Pancreas (tissue), 10 donors: Measurements from ENCODE around the gene SHLD1. TPM values are rescaled to one million over a fixed set of nuclear protein-coding genes. Genes with fewer than 3 reads are reported as not detected.

Source experiments
- ATAC-seq, 4 donors: fragments of 200-7000 bp; cut with Tn5 transposase; one replicate each; pipeline versions ENCODE4 v1.8.0 to v1.9.1; 2020; ENCODE audit warnings: mild to moderate bottlenecking in 4 of 4, moderate library complexity in 4 of 4
- DNase-seq, 6 donors: peaks; one replicate each; pipeline ENCODE4 v3.0.0-alpha.2; 2020
- FAIRE-seq: peaks from 2 replicates; lab custom pipeline; 2012; peaks lifted over from hg19 to GRCh38; lab: Jason Lieb, UNC
- H3K27ac ChIP-seq, 4 donors: fragments of 200-600 bp; sonication (generic); 1 replicate in 3 of 4; 2 replicates in 1 of 4; pipeline versions ENCODE4 v1.5.0 to v1.8.0; 2020
- H3K27me3 ChIP-seq, 4 donors: fragments of 200-600 bp; one replicate each; pipeline ENCODE4 v1.8.0; 2021
- H3K36me3 ChIP-seq, 3 donors: fragments of 200-600 bp; sonication (generic) in 1 of 3; one replicate each; pipeline versions ENCODE4 v1.5.0 to v1.8.0; 2020 to 2021
- H3K4me1 ChIP-seq, 3 donors: fragments of 200-600 bp; one replicate each; pipeline ENCODE4 v1.8.0; 2021
- H3K4me3 ChIP-seq, 4 donors: fragments of 200-600 bp; sonication (generic) in 2 of 4; one replicate each; pipeline versions ENCODE4 v1.5.0 to v1.8.0; 2020 to 2021
- H3K9me3 ChIP-seq, 4 donors: fragments of 200-600 bp; one replicate each; pipeline ENCODE4 v1.8.0; 2021
- WGBS, 2 donors: extraction: QIAGEN DNeasy Blood & Tissue Kit; methylation state at CpG; one replicate each; pipeline ENCODE4 v1.1.7; 2013; 5-methylcytosine and 5-hydroxymethylcytosine counted together
- intact Hi-C, 3 donors: fragments of 100-400 bp; cut with DNase I; formaldehyde crosslinking; loops; one replicate each; pipeline versions ENCODE4 v1.11.1 to v1.14.2; 2022
- polyA plus RNA-seq, 2 donors: library from polyadenylated mRNA; stranded (reverse); fragments of 200-250 nt; gene quantifications; one replicate each; pipeline ENCODE4 v1.2.3, GENCODE V29; 2013
- total RNA-seq, 6 donors: library from RNA; stranded (reverse); fragmentation: NEBNext Ultra II Directional in 4 of 6; extraction: Animal tissue kit (Norgen Biotek cat#: 25700) in 4 of 6; gene quantifications; one replicate each; pipeline versions ENCODE4 v1.2.1 to v1.2.4, GENCODE V29; 2021 to 2023
- TF ChIP-seq, protein P1 (sequence below), 4 donors: fragments of 200-600 bp; sonication (generic) in 3 of 4; IDR thresholded peaks; one replicate each; pipeline versions ENCODE4 v1.5.0 to v1.8.0; 2021; ENCODE audit warnings: antibody characterized with exemption in 4 of 4
- donor health status: healthy with polysubstance abuse.
- donor health status: DM: no; HTN: no; CAD: no; lungs with moderate emphysema.
- donor health status: DM: no; HTN: no; CAD: no.
- donor health status: control.
- donor health status: control.
- donor health status: Bipolar disorder and iron deficiency.
- donor health status: DM: yes; HTN: yes; CAD: no.
- donor health status: DM: no; HTN: no; CAD: no.
- donor health status: DM: no; HTN: no; CAD: no.
- donor health status: DM: yes; HTN: yes; CAD: no.

Gene SHLD1
- total and polyA plus RNA-seq, 8 donors = 2.1 to 6.6 (median 3.4) TPM

GRCh38 chr20:5862703-5863039 lies 112.5 kb downstream of the SHLD1 start:
- TF ChIP-seq, protein P1, sequence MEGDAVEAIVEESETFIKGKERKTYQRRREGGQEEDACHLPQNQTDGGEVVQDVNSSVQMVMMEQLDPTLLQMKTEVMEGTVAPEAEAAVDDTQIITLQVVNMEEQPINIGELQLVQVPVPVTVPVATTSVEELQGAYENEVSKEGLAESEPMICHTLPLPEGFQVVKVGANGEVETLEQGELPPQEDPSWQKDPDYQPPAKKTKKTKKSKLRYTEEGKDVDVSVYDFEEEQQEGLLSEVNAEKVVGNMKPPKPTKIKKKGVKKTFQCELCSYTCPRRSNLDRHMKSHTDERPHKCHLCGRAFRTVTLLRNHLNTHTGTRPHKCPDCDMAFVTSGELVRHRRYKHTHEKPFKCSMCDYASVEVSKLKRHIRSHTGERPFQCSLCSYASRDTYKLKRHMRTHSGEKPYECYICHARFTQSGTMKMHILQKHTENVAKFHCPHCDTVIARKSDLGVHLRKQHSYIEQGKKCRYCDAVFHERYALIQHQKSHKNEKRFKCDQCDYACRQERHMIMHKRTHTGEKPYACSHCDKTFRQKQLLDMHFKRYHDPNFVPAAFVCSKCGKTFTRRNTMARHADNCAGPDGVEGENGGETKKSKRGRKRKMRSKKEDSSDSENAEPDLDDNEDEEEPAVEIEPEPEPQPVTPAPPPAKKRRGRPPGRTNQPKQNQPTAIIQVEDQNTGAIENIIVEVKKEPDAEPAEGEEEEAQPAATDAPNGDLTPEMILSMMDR (IDR thresholded peaks at IDR 0.05) = no peak
- H3K27me3 ChIP-seq = no peaks in the 10 kb centered on the region
- no peaks in the 10 kb centered on the region for H3K36me3 ChIP-seq
- H3K4me1 ChIP-seq = peaks cover 8 to 28% (median 25%) of the 10 kb centered on the region in 3 donors
- FAIRE-seq (no peak), ATAC-seq (no peak), DNase-seq (no peak)
- WGBS, 2 donors = 53 to 60% methylated on average over 3 of the region's 3 CpGs
- intact Hi-C loops = no loop called here
- no peaks in the 10 kb centered on the region for H3K9me3 ChIP-seq
- peak overlapping the region in 1 of 4 donors; percentile 18 for H3K27ac ChIP-seq
- H3K4me3 ChIP-seq = no peak overlapping the region

- peak overlapping the region in 2 of 4 donors; percentile 18 to 70 for H3K27ac ChIP-seq
- no peak for FAIRE-seq
- peak; percentile 64 to 81 (median 78) for ATAC-seq
- peak; percentile 44 to 68 (median 56) for DNase-seq
- TF ChIP-seq, protein P1 (IDR thresholded peaks at IDR 0.05) = no peak
- H3K4me1 ChIP-seq = peaks cover 8 to 28% (median 25%) of the 10 kb centered on the region in 3 donors
- no peak overlapping the region for H3K4me3 ChIP-seq
- H3K36me3 ChIP-seq = no peaks in the 10 kb centered on the region
- intact Hi-C loops = no loop called here
- 71 to 77% methylated on average over 12 of the region's 12 CpGs for WGBS, 2 donors
- H3K27me3 ChIP-seq = no peaks in the 10 kb centered on the region
- H3K9me3 ChIP-seq = no peaks in the 10 kb centered on the region
Measured at GRCh38 chr20:5863040-5863833, 113.0 kb downstream of the SHLD1 start.

DNA sequence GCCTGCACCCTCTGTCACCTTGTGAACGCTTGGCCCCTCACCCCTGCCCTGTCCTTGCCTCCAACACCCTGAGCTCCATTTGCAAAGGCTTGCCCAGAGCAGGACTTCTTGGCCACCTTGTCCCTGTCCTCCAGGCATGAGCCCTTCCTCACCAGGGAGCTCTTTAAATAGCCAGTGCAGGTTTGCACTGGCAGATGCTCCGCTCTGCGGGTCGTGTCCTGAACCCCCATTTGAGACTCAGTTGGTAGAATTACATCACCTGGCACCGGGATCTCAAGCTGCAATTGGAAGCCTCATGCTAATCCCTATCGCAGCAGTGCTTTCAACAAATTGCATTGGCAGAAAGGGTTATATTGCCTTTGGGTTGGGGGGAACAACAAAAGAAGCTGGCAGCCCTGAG lies 114.2 kb downstream of the SHLD1 start:
- Histone ChIP-seq H3K4me3 (no peak overlapping the region), H3K36me3 (no peaks in the 10 kb centered on the region), H3K27ac (peak overlapping the region in 2 of 4 donors; percentile 10 to 70), H3K27me3 (no peaks in the 10 kb centered on the region), H3K9me3 (no peaks in the 10 kb centered on the region), H3K4me1 (peaks cover 8 to 28% (median 25%) of the 10 kb centered on the region in 3 donors)
- FAIRE-seq = no peak
- intact Hi-C loops = no loop called here
- peak in 1 of 4 donors; percentile 19 for ATAC-seq
- DNase-seq = no peak
- WGBS, 2 donors = 74 to 95% methylated on average over 6 of the region's 6 CpGs
- TF ChIP-seq, protein P1 (IDR thresholded peaks at IDR 0.05) = no peak

DNA sequence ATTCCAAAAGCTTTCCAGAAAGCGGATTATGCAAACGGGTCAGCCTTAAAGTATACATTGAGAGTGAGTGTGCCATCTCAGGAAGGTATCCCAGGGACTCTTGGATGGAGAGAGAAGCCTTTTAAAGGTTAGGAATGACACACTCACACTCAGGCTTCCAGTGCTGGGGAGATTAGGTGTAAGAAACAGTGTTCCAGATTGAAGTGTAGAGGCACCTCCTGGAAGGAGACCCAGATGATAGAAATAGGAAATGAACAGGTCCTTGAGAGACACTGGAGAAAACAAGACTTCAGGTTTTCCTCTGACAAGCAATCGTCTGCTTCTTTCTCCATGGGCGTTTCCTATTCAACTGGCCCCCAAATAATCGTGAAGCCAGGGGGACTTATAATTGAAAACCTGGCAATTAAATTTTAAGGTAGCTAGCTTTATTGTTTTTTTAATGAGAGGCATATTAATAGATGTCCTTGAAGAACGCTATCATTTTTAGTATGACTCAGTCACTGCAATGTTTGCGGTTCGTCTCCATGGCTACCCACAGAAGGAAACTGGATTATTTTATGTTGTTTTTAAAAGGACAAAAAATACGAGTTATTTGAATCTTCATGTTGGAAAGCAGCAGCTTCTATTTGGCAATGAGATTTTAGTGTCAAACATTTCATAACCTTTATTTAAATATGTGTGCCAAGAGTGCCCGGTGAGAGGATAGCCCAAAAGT lies 114.8 kb downstream of the SHLD1 start:
- Histone ChIP-seq H3K36me3 (no peaks in the 10 kb centered on the region), H3K9me3 (no peaks in the 10 kb centered on the region), H3K27me3 (no peaks in the 10 kb centered on the region), H3K4me3 (no peak overlapping the region), H3K4me1 (peaks cover 8 to 28% (median 25%) of the 10 kb centered on the region in 3 donors), H3K27ac (peak overlapping the region in 3 of 4 donors; percentile 10 to 70 (median 61))
- TF ChIP-seq, protein P1 (IDR thresholded peaks at IDR 0.05) = no peak
- FAIRE-seq = no peak
- peak in 4 of 6 donors; percentile 33 to 69 (median 40) for DNase-seq
- 22 to 24% methylated on average over 10 of the region's 10 CpGs for WGBS, 2 donors
- peak; percentile 79 to 89 (median 86) for ATAC-seq
- intact Hi-C loops = no loop called here
